EH (cell line): Measurements from ENCODE around the gene KDM3B.
"Not testable (repeated sequence)": the region's sequence is repeated elsewhere in the genome, so short reads cannot be mapped to it uniquely, and the experiment has no call there.

Source experiments
- DNase-seq: peaks from one replicate; pipeline ENCODE4 v3.0.0-alpha.2; 2015; ENCODE audit warnings: low read depth

Gene KDM3B

GRCh38 chr5:138352071-138352721, at the start of gene KDM3B:
TSS of gene KDM3B (plus strand) at chr5:138352685. CDS start at chr5:138352796, 111 bp downstream.
- DNase-seq = peak; percentile 79

GRCh38 chr5:138303372-138303771, 49.1 kb upstream of the KDM3B start:
- peak; percentile 35 for DNase-seq

GRCh38 chr5:138305797-138306196, 46.7 kb upstream of the KDM3B start:
- DNase-seq = peak; percentile 6

GRCh38 chr5:138315751-138316278, 36.7 kb upstream of the KDM3B start:
- no peak for DNase-seq

GRCh38 chr5:138316355-138316754, 36.1 kb upstream of the KDM3B start:
- no peak for DNase-seq

- not testable (repeated sequence) for DNase-seq
These were observed 34.3 kb upstream of the KDM3B start for GRCh38 chr5:138318211-138318610.

- peak; percentile 5 for DNase-seq
These were observed 21.6 kb upstream of the KDM3B start for GRCh38 chr5:138330813-138331448.

- peak; percentile 100 for DNase-seq
These were observed 20.8 kb upstream of the KDM3B start, which contains the start of gene CDC25C for GRCh38 chr5:138331449-138332368. TSS of gene CDC25C (minus strand) at chr5:138331804. CDS start at chr5:138331180, 624 bp downstream.

- no peak for DNase-seq
These were observed 17.5 kb upstream of the KDM3B start for GRCh38 chr5:138334867-138335447.

GRCh38 chr5:138336952-138337684, 15.4 kb upstream of the KDM3B start:
- no peak for DNase-seq

- DNase-seq = peak; percentile 91
These were observed 14.6 kb upstream of the KDM3B start, which contains the start of gene FAM53C for GRCh38 chr5:138337685-138338410. TSS of gene FAM53C (plus strand) at chr5:138338266. CDS start at chr5:138341336, 3,070 bp downstream.

GRCh38 chr5:138338411-138339090, 13.9 kb upstream of the KDM3B start:
- DNase-seq = no peak

- DNase-seq = peak; percentile 41
These were observed 13.4 kb upstream of the KDM3B start for GRCh38 chr5:138339091-138339456.

GRCh38 chr5:138339464-138339863, 13.0 kb upstream of the KDM3B start:
- no peak for DNase-seq

GRCh38 chr5:138340008-138340407, 12.5 kb upstream of the KDM3B start:
- DNase-seq = no peak

GRCh38 chr5:138344887-138345622, 7.4 kb upstream of the KDM3B start:
- no peak for DNase-seq

- no peak for DNase-seq
These were observed 5.6 kb upstream of the KDM3B start for GRCh38 chr5:138346889-138347288.

- DNase-seq = peak; percentile 70
These were observed 2.5 kb upstream of the KDM3B start for GRCh38 chr5:138349852-138350562.

GRCh38 chr5:138350563-138350890, 2.0 kb upstream of the KDM3B start:
- DNase-seq = no peak
